Measurements from ENCODE around the gene LIN28B. TPM values are rescaled to one million over a fixed set of nuclear protein-coding genes. Genes with fewer than 3 reads are reported as not detected.

LIN28B gene
- total and polyA plus RNA-seq, 2 experiments from 2014 or later: 35.3 to 96.4 TPM

- TF ChIP-seq ZNF462 (CRISPR knock-in tag; IDR thresholded peaks at IDR 0.05): no peak
- TF ChIP-seq JUNB (IDR thresholded peaks at IDR 0.05; ENCODE audit: unreplicated experiment): no peak
- TF ChIP-seq NANOG (IDR thresholded peaks at IDR 0.05; ENCODE audit: borderline replicate concordance): no peak
Measured at GRCh38 chr6:105051941-105052471, 95.1 kb downstream of the LIN28B start (continued).

- peaks cover 6% of the 10 kb centered on the region for H3K27me3 Mint-ChIP-seq (ENCODE audit: insufficient read depth, low read depth, poor library complexity)
- Histone ChIP-seq H3K36me3 (ENCODE audit: insufficient read depth) (no peaks in the 10 kb centered on the region), H3K9me2 (ENCODE audit: insufficient read depth) (no peaks in the 10 kb centered on the region), H2AFZ (no peak overlapping the region), H3K79me2 (replicated peaks; ENCODE audit: insufficient read depth) (peaks cover 98% of the 10 kb centered on the region), H3K4me3 (no peak overlapping the region), H3K27me3 (ENCODE audit: insufficient read depth) (no peaks in the 10 kb centered on the region), H3F3A (replicated peaks; ENCODE audit: low read depth) (no peaks in the 10 kb centered on the region), H3K27ac (ENCODE audit: low read depth) (no peak overlapping the region; the same call in 1 of the 2 replicates), H4K20me1 (replicated peaks; ENCODE audit: insufficient read depth) (peaks cover 5% of the 10 kb centered on the region; the same call in 1 of the 2 replicates), H3K4me1 (ENCODE audit: insufficient read depth) (peaks cover 13% of the 10 kb centered on the region), H3K4me2 (no peak overlapping the region)
- no peak for DNase-seq (ENCODE audit: low spot score)
- peaks cover 24% of the 10 kb centered on the region for H3K4me1 Mint-ChIP-seq
- no peak overlapping the region for H3K27ac Mint-ChIP-seq
- peaks cover 21% of the 10 kb centered on the region for H3K36me3 Mint-ChIP-seq (ENCODE audit: low read depth)
- no peak for ATAC-seq
- no peak overlapping the region; the same call in 2 of the 3 replicates for H3K4me3 Mint-ChIP-seq
- no peaks in the 10 kb centered on the region for H3K9me3 Mint-ChIP-seq
- no peak for TF ChIP-seq ZNF462 (CRISPR knock-in tag; IDR thresholded peaks at IDR 0.05)
- no peak for TF ChIP-seq REST (IDR thresholded peaks at IDR 0.05; ENCODE audit: unreplicated experiment)
- TF ChIP-seq NANOG (IDR thresholded peaks at IDR 0.05; ENCODE audit: borderline replicate concordance): no peak
- no peak for TF ChIP-seq EZH2phosphoT487 (IDR thresholded peaks at IDR 0.05; ENCODE audit: unreplicated experiment)
Measured at GRCh38 chr6:105056646-105057045, 99.7 kb downstream of the LIN28B start.
